Measurements from ENCODE around the gene NEK5. TPM values are rescaled to one million over a fixed set of nuclear protein-coding genes. Genes with fewer than 3 reads are reported as not detected.

NEK5 gene
- total RNA-seq, 1 experiment from 2014 or later = 0.39 TPM

GRCh38 chr13:52156724-52157261, 27.9 kb upstream of the NEK5 start:
- Mint-ChIP-seq H3K36me3 (ENCODE audit: insufficient read depth, unreplicated experiment) (peaks cover 6% of the 10 kb centered on the region), H3K27me3 (ENCODE audit: insufficient read depth, unreplicated experiment) (no peaks in the 10 kb centered on the region), H3K4me1 (ENCODE audit: low read depth, unreplicated experiment) (peaks cover 30% of the 10 kb centered on the region), H3K27ac (ENCODE audit: unreplicated experiment) (no peak overlapping the region), H3K9me3 (ENCODE audit: unreplicated experiment) (no peaks in the 10 kb centered on the region), H3K4me3 (ENCODE audit: unreplicated experiment) (peak overlapping the region; percentile 7)
- no peaks in the 10 kb centered on the region for H3K9me3 ChIP-seq
- no peak overlapping the region for H3K4me3 ChIP-seq (ENCODE audit: low read depth, low read length)
- intact Hi-C loops (cut with micrococcal nuclease; ENCODE audit: unreplicated experiment) = loop anchor here (10.0 kb wide), 1 partner anchor 288 kb away; no protein-coding TSS in a partner anchor
- BruUV-seq (replicated peaks) = no TSS peak
- no peaks in the 10 kb centered on the region for H3K27me3 ChIP-seq (replicated peaks; ENCODE audit: control insufficient read depth, insufficient read depth, low read length)
- ChIA-PET CTCF (no interaction called here), POLR2A (no interaction called here)
- peaks cover 32% of the 10 kb centered on the region for H3K4me1 ChIP-seq
- DNase-seq = no peak
- H3K36me3 ChIP-seq (ENCODE audit: control insufficient read depth, insufficient read depth, low read length) = peaks cover 1% of the 10 kb centered on the region
- no peak for TF ChIP-seq CTCF (IDR thresholded peaks at IDR 0.05; ENCODE audit: insufficient read depth in 1 of 2, low read depth in 1 of 2, low read length in 1 of 2, severe bottlenecking in 1 of 2, unreplicated experiment in 1 of 2)

- H3K9me3 ChIP-seq = no peaks in the 10 kb centered on the region
- CTCF ChIA-PET = no interaction called here
- BruUV-seq (replicated peaks) = no TSS peak
- no peak overlapping the region for H3K4me3 ChIP-seq (ENCODE audit: low read depth, low read length)
- Mint-ChIP-seq H3K4me3 (ENCODE audit: unreplicated experiment) (no peak overlapping the region), H3K27ac (ENCODE audit: unreplicated experiment) (no peak overlapping the region), H3K9me3 (ENCODE audit: unreplicated experiment) (no peaks in the 10 kb centered on the region), H3K36me3 (ENCODE audit: insufficient read depth, unreplicated experiment) (peaks cover 6% of the 10 kb centered on the region), H3K27me3 (ENCODE audit: insufficient read depth, unreplicated experiment) (no peaks in the 10 kb centered on the region), H3K4me1 (ENCODE audit: low read depth, unreplicated experiment) (peaks cover 28% of the 10 kb centered on the region)
- POLR2A ChIA-PET = no interaction called here
- TF ChIP-seq CTCF (IDR thresholded peaks at IDR 0.05; ENCODE audit: insufficient read depth in 1 of 2, low read depth in 1 of 2, low read length in 1 of 2, severe bottlenecking in 1 of 2, unreplicated experiment in 1 of 2) = no peak
- peaks cover 18% of the 10 kb centered on the region for H3K4me1 ChIP-seq
- intact Hi-C loops (cut with micrococcal nuclease; ENCODE audit: unreplicated experiment) = loop anchor here (10.0 kb wide), 1 partner anchor 290 kb away; no protein-coding TSS in a partner anchor
- H3K27me3 ChIP-seq (replicated peaks; ENCODE audit: control insufficient read depth, insufficient read depth, low read length) = no peaks in the 10 kb centered on the region
- no peak for DNase-seq
- H3K36me3 ChIP-seq (ENCODE audit: control insufficient read depth, insufficient read depth, low read length) = peaks cover 1% of the 10 kb centered on the region
Observed at GRCh38 chr13:52155177-52155576, 26.3 kb upstream of the NEK5 start.

GRCh38 chr13:52147225-52147624, 18.4 kb upstream of the NEK5 start:
- no peak for TF ChIP-seq CTCF (IDR thresholded peaks at IDR 0.05; ENCODE audit: insufficient read depth in 1 of 2, low read depth in 1 of 2, low read length in 1 of 2, severe bottlenecking in 1 of 2, unreplicated experiment in 1 of 2)
- H3K4me1 Mint-ChIP-seq (ENCODE audit: low read depth, unreplicated experiment) = no peaks in the 10 kb centered on the region
- peaks cover 23% of the 10 kb centered on the region for H3K36me3 Mint-ChIP-seq (ENCODE audit: insufficient read depth, unreplicated experiment)
- CTCF ChIA-PET = no interaction called here
- DNase-seq = no peak
- H3K27me3 Mint-ChIP-seq (ENCODE audit: insufficient read depth, unreplicated experiment) = no peaks in the 10 kb centered on the region
- no peaks in the 10 kb centered on the region for H3K9me3 Mint-ChIP-seq (ENCODE audit: unreplicated experiment)
- no TSS peak for BruUV-seq (replicated peaks)
- no peak overlapping the region for H3K4me3 Mint-ChIP-seq (ENCODE audit: unreplicated experiment)
- Histone ChIP-seq H3K4me3 (ENCODE audit: low read depth, low read length) (no peak overlapping the region), H3K9me3 (no peaks in the 10 kb centered on the region), H3K4me1 (no peaks in the 10 kb centered on the region), H3K27me3 (replicated peaks; ENCODE audit: control insufficient read depth, insufficient read depth, low read length) (no peaks in the 10 kb centered on the region), H3K36me3 (ENCODE audit: control insufficient read depth, insufficient read depth, low read length) (no peaks in the 10 kb centered on the region; the same call in 1 of the 2 replicates)
- POLR2A ChIA-PET = no interaction called here
- H3K27ac Mint-ChIP-seq (ENCODE audit: unreplicated experiment) = no peak overlapping the region
- intact Hi-C loops (cut with micrococcal nuclease; ENCODE audit: unreplicated experiment) = no loop called here
